Measurements from ENCODE around the gene SHISA9. TPM values are rescaled to one million over a fixed set of nuclear protein-coding genes. Genes with fewer than 3 reads are reported as not detected.

Gene SHISA9
- total RNA-seq, 1 experiment from 2014 or later, result 0.29 TPM

DNA sequence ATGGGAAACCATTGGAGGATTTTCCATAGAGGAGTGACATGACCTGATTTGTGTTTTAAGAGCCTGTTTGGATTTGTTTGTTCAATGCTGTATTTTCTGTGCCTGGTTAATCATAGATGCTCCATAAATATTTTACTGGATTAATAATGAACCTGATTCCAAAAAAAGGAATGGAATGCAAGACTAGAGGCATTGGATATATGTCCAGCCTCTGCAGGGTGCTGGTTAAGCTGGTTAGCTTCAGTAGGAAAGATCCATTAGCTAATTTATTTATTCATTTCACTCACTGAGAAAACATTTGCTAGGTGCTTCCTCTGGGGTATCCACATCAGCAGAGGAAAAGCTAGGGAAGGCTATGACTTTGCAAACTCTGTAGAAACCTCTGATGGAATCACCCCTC is 57.7 kb downstream of the SHISA9 start:
- no peaks in the 10 kb centered on the region for H3K36me3 ChIP-seq (ENCODE audit: control insufficient read depth, insufficient read depth, low read length)
- CTCF ChIA-PET, result no interaction called here
- no peak overlapping the region for H3K4me3 Mint-ChIP-seq (ENCODE audit: unreplicated experiment)
- intact Hi-C loops (cut with micrococcal nuclease; ENCODE audit: unreplicated experiment), result no loop called here
- BruUV-seq (replicated peaks), result no TSS peak
- no peaks in the 10 kb centered on the region for H3K27me3 ChIP-seq (replicated peaks; ENCODE audit: control insufficient read depth, insufficient read depth, low read length)
- H3K9me3 Mint-ChIP-seq (ENCODE audit: unreplicated experiment), result no peaks in the 10 kb centered on the region
- no peaks in the 10 kb centered on the region for H3K36me3 Mint-ChIP-seq (ENCODE audit: insufficient read depth, unreplicated experiment)
- DNase-seq, result no peak
- TF ChIP-seq, protein P1, sequence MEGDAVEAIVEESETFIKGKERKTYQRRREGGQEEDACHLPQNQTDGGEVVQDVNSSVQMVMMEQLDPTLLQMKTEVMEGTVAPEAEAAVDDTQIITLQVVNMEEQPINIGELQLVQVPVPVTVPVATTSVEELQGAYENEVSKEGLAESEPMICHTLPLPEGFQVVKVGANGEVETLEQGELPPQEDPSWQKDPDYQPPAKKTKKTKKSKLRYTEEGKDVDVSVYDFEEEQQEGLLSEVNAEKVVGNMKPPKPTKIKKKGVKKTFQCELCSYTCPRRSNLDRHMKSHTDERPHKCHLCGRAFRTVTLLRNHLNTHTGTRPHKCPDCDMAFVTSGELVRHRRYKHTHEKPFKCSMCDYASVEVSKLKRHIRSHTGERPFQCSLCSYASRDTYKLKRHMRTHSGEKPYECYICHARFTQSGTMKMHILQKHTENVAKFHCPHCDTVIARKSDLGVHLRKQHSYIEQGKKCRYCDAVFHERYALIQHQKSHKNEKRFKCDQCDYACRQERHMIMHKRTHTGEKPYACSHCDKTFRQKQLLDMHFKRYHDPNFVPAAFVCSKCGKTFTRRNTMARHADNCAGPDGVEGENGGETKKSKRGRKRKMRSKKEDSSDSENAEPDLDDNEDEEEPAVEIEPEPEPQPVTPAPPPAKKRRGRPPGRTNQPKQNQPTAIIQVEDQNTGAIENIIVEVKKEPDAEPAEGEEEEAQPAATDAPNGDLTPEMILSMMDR (IDR thresholded peaks at IDR 0.05; ENCODE audit: insufficient read depth in 1 of 2, low read depth in 1 of 2, low read length in 1 of 2, severe bottlenecking in 1 of 2, unreplicated experiment in 1 of 2), result no peak
- H3K9me3 ChIP-seq, result 0 out of 2 replicates have a peak, but pooled peaks cover 3% of the 10 kb centered on the region
- peaks cover 8% of the 10 kb centered on the region for H3K27me3 Mint-ChIP-seq (ENCODE audit: insufficient read depth, unreplicated experiment)
- H3K4me1 ChIP-seq, result no peaks in the 10 kb centered on the region
- POLR2A ChIA-PET, result no interaction called here
- no peaks in the 10 kb centered on the region for H3K4me1 Mint-ChIP-seq (ENCODE audit: low read depth, unreplicated experiment)
- no peak overlapping the region for H3K4me3 ChIP-seq (ENCODE audit: low read depth, low read length)
- H3K27ac Mint-ChIP-seq (ENCODE audit: unreplicated experiment), result no peak overlapping the region

DNA sequence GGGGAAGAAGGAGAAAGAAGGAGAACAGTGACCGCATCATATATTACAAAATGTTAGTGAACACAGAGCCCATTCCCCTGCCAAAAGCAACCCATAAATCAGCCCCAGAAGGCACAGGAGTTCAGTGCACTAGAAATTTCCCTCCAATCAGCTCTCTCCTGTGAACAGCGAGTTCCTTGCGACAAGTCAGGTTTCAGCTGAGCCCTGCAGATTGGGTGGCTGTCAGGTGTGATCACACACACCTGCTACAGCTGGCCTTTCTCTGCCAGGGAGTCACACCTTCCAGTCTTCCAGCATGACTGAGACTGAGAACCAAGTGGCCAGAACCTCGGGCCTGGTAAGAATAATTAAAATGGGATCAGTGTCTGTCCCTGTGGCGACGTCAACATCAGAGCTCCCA is 60.2 kb downstream of the SHISA9 start:
- CTCF ChIA-PET, result no interaction called here
- no peak overlapping the region for H3K27ac Mint-ChIP-seq (ENCODE audit: unreplicated experiment)
- Histone ChIP-seq H3K4me3 (ENCODE audit: low read depth, low read length) (no peak overlapping the region), H3K9me3 (0 out of 2 replicates have a peak, but pooled peaks cover 3% of the 10 kb centered on the region), H3K27me3 (replicated peaks; ENCODE audit: control insufficient read depth, insufficient read depth, low read length) (no peaks in the 10 kb centered on the region), H3K4me1 (no peaks in the 10 kb centered on the region), H3K36me3 (ENCODE audit: control insufficient read depth, insufficient read depth, low read length) (no peaks in the 10 kb centered on the region)
- intact Hi-C loops (cut with micrococcal nuclease; ENCODE audit: unreplicated experiment), result no loop called here
- peaks cover 6% of the 10 kb centered on the region for H3K27me3 Mint-ChIP-seq (ENCODE audit: insufficient read depth, unreplicated experiment)
- H3K4me3 Mint-ChIP-seq (ENCODE audit: unreplicated experiment), result no peak overlapping the region
- no TSS peak for BruUV-seq (replicated peaks)
- H3K36me3 Mint-ChIP-seq (ENCODE audit: insufficient read depth, unreplicated experiment), result no peaks in the 10 kb centered on the region
- POLR2A ChIA-PET, result no interaction called here
- TF ChIP-seq, protein P1 (IDR thresholded peaks at IDR 0.05; ENCODE audit: insufficient read depth in 1 of 2, low read depth in 1 of 2, low read length in 1 of 2, severe bottlenecking in 1 of 2, unreplicated experiment in 1 of 2), result no peak
- no peaks in the 10 kb centered on the region for H3K4me1 Mint-ChIP-seq (ENCODE audit: low read depth, unreplicated experiment)
- H3K9me3 Mint-ChIP-seq (ENCODE audit: unreplicated experiment), result no peaks in the 10 kb centered on the region
- no peak for DNase-seq

DNA sequence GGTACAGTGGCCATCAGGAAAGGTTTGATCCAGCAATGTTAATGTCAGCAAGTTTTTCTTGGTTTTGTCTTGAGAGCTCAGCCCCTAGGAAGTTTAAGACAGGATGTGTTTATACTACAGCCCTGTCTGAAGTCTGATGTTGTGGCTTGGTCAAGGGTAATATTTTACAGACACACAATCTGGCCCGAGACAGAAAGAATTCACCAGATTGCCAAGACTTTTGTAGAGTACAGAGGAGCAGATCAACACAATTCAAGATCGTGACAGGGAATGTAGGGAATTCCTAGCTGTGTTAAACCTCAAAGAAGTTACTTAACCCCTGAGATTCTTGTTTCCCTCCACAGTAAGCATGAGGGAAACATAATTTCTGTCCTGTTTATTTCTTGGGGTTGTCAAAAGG is 63.1 kb downstream of the SHISA9 start:
- no peak overlapping the region for H3K4me3 ChIP-seq (ENCODE audit: low read depth, low read length)
- POLR2A ChIA-PET, result no interaction called here
- intact Hi-C loops (cut with micrococcal nuclease; ENCODE audit: unreplicated experiment), result no loop called here
- TF ChIP-seq, protein P1 (IDR thresholded peaks at IDR 0.05; ENCODE audit: insufficient read depth in 1 of 2, low read depth in 1 of 2, low read length in 1 of 2, severe bottlenecking in 1 of 2, unreplicated experiment in 1 of 2), result no peak
- H3K9me3 ChIP-seq, result no peaks in the 10 kb centered on the region
- no peak for DNase-seq
- no peaks in the 10 kb centered on the region for H3K36me3 Mint-ChIP-seq (ENCODE audit: insufficient read depth, unreplicated experiment)
- H3K9me3 Mint-ChIP-seq (ENCODE audit: unreplicated experiment), result no peaks in the 10 kb centered on the region
- H3K27me3 ChIP-seq (replicated peaks; ENCODE audit: control insufficient read depth, insufficient read depth, low read length), result no peaks in the 10 kb centered on the region
- no peaks in the 10 kb centered on the region for H3K4me1 Mint-ChIP-seq (ENCODE audit: low read depth, unreplicated experiment)
- peaks cover 6% of the 10 kb centered on the region for H3K27me3 Mint-ChIP-seq (ENCODE audit: insufficient read depth, unreplicated experiment)
- H3K4me3 Mint-ChIP-seq (ENCODE audit: unreplicated experiment), result no peak overlapping the region
- no peak overlapping the region for H3K27ac Mint-ChIP-seq (ENCODE audit: unreplicated experiment)
- CTCF ChIA-PET, result no interaction called here
- H3K36me3 ChIP-seq (ENCODE audit: control insufficient read depth, insufficient read depth, low read length), result no peaks in the 10 kb centered on the region
- no TSS peak for BruUV-seq (replicated peaks)
- no peaks in the 10 kb centered on the region for H3K4me1 ChIP-seq
